Stimulated activated CD4-positive, alpha-beta T cell treated with anti-CD3 and anti-CD28 coated beads, Interleukin-4, amount 100 ng/mL, for 1 hour (primary cell): Measurements from ENCODE around the gene KRT23.

Source experiments
- DNase-seq: peaks from one replicate; pipeline ENCODE4 v3.0.0-alpha.2; 2020

Gene KRT23

DNA sequence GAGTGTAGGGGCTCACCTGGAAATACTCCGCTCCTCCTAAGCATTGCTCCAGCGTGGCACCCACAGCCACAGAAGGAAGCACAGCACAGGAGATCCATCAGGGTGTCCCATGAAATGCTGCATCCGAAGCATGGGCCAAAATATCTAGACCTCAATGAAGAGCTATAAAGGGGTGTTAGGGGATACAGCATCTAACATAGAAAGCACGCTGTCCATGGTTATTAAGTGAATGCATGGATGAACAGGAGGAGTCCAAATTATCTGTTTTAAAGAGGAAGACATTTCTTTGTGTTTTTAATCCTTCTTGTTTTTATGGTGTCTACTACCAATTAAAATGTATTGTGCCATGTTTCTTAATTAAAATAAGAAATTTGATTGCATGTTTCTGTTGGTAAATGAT is 30.8 kb downstream of the KRT23 start:
- no peak for DNase-seq

DNA sequence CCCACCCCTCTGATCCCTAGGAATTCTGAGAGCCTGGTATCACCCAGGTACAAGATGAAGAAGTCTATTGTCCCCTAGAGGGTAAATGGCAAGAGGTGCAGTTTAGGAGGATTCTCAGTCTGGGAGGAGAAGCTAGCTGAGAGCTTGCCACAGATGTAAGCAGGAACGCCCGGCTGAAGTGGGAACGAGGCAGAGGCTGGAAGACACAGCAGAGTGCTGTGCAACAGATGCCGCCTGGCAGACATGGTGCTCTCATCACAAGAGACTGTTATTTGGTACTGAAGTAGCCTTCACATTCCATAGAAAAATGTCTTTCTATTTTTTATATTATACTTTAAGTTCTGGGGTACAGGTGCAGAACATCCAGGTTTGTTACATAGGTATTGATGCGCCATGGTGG is 32.1 kb downstream of the KRT23 start:
- DNase-seq = no peak

DNA sequence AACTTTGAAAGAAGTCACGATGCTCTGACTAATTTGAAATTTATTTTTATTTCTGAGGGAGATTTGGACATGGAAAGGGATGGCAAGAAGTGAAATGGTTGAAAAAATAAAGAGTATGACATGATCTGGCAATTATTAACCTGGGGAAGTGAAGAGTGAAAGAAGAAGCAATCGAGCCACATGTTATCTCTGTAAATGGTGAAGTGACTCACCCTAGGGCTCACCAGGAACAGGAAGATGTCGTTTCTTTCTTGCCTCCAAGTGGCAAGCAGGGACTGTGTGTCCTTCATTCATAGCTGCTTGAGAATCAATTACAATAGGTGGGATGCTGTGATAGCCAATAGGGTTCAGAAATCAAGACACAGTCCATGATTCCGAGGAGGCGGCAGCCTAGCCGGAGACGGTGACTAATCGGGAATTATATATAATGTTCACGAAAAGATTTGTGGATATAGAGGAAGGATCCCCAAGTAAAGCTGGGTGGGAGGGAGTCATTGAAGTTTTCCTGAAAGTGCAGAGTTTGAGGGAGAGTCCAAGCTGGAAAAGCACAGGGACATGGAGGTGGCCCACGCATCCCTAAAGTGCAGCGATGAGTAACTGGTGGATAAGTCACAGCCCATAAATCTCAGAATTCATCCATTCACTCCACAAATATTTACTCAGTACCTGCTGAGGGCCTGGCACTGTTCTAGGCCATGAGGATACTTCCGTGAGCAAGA is 34.2 kb downstream of the KRT23 start:
- DNase-seq = no peak

DNA sequence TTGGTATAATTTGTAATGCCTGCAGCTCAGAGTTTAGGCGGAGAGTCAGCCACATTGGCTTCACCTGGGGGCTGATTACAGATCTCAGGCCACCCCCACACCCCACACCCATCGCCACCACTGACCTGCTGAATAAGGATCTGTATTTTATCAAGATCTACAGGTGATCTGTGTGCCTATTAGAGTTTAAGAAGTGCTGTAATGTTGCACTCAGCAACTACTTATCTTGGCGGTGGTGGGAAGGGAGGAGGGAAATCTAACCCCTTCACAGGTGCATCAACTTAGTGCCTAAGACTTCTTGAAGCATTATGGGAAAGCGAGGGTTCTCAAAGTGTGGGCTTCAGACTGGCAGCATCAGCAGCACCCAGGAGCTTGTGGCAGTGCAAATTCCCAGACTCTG is 34.9 kb downstream of the KRT23 start:
- no peak for DNase-seq

DNA sequence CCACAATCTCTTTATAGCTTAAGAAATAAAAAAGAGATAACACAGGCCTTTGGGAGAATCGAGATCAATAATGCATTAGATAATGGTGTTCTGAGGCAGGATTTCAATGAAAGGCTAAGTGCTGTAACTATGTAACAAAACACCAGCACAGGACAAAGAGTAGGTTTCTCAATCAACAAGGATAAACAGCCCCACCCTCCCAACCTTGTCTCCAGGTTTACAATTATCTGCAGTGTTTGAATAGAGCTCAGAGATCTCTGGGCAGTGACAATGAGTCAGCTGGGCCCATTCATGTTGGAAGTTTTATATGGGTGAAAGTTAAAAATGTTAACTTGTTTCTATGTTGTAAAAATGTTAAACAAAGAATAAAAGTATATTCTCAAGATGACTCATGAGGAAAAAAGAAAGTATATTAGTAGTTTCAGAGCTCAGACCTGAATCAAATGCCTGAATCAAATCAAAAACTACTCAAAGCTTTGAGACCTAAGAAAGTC is 35.4 kb downstream of the KRT23 start:
- DNase-seq = no peak

DNA sequence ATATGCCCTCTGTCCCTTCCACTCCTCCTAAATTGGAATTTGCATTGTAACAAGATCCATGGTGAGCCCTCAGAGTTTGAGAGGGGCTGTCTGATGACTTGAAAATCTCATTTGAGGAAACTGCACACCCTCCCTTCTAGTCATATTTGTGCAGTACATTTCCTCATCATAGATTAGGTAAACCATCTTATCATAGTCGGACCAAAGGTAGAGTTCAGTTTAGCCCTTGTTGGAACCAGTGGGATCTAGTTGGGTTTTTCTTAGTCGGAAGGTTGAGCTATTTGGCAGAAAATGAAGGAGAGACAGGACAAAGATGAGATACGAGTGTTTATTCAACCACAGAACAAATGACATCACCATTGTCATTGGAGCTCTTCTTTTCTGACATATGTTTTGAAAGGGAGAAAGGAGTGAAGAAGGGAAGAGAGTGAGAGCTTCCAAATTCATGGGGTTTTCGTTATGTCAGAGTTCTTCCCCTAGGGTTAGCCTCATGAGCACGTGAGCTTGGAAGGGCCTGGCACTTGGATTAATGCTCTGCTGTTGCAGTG is 36.6 kb downstream of the KRT23 start:
- no peak for DNase-seq

DNA sequence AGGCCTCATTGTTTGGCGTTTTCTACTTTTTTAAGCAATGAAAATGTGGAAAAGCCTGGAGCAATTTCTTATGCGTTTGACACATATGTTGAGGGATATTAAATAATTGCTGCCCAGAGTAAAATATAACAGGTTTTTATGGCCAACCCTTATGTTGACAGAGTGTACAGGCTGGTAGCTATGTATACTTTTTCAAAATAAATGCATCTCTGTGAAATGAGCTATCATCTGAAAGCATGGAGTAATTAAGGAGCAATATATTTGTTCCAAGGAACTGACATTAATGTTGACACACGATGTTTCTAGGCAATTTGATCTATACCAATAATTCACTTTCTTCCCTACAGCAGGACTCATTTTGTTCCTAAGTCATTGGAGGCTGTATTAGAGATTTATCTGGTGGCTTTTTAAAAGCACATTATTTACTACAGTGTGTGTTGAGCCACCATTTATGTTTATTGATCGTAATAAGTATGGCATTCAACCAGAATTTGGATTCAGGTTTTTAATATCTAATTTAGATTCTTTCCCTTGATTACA is 40.5 kb downstream of the KRT23 start:
- DNase-seq = no peak

DNA sequence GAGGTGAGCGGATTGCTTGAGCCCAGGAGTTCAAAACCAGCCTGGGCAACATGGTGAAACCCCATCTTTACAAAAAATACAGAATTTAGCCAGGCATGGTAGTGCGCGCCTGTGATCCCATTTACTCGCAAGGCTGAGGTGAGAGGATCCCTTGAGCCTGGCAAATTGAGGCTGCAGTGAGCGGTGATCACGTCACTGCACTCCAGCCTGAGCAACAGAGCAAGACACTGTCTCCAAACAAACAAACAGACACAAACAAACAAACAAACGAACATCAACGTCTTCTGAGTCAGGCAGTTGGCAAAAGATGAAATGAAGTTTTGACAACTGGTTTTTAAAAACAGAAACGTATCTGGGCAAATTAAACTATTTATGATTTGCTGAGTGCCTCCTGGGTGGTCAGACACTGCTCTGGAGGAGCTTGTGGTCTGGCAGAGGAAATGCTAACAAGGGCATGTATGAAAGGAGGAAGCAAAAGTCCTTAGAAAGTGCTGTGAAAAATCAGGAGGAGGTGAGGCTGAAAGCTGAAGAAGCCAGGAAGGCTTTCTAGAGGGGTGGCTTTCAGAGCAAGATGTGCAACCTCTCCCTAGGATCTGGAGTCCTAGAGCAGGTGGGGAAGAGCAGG is 42.2 kb downstream of the KRT23 start:
- no peak for DNase-seq

DNA sequence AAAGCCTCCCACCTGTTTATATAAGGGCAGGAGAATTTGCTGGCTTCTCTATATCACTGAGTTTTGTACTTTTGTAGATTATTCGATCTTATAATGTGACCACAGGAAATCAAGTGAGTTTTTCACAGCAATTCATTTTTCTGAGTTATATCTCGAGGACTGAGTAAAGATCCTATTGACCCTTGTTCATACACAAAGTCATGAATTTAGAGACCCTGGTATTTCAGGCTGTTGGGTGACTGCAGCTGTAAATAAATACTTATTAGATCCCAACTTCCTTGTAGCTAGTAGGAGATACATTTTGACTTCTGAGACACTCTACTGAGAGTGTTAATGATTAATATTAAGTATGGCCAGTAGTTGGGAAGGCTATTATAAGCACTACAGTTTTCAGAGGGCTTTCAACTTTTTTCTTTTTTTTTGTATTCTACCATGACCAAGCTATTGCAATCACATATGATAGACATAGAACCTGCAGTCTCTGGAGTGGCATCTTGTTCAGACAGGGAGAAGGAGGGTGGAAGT is 49.2 kb downstream of the KRT23 start:
- DNase-seq = no peak

DNA sequence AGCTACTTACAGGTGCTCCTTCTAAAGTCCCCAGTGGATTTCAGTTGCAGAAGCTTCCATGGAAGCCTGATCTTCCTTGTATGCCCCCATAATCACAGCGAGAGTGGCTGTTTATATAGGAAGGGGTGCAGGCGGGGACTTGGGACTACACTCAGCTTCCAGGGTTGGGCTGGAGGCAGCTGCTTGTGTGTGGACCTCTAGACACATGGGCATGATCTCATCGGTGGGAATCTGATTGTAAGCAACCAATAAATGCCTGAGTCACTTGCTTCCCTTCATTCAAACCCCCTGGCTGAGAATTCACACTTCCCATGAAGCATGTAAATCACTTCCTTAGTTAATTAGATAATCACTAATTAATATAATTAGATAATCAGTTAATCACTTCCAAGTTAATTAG is 51.4 kb downstream of the KRT23 start:
- DNase-seq = no peak

DNA sequence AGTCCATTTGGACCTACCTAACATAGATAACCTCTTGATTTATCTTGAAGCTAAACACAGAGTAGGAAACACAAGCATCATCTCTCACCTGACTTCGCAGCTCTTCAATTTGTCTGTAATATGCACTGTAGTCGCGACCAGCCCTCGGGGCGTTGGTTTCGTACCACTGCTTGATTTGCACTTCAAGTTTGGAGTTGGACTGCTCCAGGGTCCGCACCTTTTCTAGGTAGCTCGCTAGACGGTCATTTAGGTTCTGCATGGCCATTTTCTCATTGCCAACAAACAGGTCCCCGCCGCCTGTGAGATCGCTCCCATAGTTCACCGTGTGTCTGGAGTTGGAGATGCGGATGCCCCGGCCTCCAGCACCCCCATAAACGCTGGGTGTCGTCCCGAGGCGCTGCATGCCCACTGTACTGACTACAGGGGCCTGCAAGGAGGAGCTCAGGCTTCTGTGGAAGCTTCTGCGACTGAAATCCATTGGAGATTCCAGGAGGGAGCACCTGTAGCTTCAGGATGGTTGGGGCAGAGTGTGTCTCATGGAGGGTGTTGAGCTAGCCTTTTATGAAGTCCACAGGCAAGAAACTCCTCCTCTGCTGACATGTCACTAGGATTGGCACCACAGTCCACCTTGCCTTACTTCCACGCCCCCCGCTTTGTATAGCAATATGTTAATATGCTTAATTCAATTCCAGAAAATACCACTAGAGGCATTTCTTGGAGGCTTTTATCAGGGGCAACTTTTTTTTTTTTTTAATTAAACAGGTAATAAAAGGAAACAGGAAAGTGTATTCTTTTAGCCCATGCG is 52.5 kb downstream of the KRT23 start, which contains the start of gene KRT20:
KRT20 (minus strand) TSS at position 535 of the 805 bp plus-strand sequence; CDS start at position 478, 57 bp downstream.
- DNase-seq = no peak

DNA sequence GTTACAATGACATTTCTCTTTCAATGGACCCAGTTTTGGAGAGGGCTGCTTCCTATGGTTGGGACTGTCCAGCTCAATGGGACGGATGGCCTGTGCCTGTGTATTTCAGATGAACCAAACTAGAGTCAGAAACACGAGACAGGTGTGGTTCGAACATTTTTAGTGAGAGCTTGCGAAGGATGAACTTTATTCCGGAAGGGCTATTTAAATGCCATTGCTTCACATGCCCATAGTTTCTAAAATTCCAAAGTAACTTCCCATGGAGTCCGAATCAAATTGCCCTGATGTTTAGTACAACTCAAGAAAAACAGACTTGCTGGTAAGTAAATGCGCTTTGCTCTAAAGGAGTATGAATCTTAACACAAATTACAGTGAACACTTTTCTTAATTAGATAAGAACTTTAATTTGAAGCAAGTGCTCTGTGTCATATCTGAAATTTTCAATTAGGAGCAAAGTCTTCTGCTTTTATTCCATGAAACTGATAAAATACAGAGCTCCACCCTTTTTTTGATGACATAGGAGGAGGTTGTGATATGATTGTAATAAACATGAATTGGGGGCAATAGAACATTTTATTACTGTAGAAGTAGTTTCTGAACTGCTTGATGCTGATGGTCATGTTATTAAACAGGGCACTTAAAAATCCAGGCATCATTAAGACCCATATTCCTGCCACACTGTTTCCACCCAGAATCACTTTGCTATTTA is 53.7 kb downstream of the KRT23 start:
- DNase-seq = no peak

DNA sequence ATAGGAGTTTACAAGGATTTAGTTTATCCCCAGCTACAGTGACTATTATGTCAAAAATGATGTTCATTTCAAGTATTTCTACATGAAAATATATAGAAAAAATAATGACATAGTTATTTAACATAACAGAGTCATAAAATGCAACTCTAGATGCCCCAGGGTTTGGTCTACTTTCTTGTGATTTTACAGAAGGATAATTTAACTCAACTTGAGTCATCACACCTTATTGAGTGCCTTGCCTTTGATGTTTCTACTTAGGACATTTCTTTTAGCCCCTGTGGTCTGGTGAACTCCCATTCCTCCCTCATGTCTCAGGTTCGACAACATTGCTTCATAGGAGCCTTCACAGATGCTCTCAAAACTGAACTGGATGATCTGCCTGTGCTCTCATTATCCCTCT is 54.4 kb downstream of the KRT23 start:
- DNase-seq = no peak

DNA sequence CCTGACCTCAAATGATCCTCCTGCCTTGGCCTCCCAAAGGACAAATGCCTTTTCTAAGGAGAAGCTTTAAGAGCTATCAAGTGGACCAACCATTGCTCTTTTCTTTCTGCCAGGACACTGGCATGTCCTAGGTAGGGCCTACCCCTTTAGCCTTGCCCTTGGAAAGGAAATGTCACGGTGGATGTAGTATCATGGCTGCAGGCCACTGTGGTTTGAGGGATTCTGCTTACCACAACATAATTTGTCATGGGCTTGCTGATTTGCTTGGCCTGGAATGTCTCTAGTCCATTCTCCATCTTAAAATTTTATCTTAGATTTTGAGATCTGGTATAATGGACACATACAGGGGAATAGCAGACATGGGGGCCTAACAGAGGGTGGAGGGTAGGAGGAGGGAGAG is 58.4 kb downstream of the KRT23 start:
- DNase-seq = no peak

DNA sequence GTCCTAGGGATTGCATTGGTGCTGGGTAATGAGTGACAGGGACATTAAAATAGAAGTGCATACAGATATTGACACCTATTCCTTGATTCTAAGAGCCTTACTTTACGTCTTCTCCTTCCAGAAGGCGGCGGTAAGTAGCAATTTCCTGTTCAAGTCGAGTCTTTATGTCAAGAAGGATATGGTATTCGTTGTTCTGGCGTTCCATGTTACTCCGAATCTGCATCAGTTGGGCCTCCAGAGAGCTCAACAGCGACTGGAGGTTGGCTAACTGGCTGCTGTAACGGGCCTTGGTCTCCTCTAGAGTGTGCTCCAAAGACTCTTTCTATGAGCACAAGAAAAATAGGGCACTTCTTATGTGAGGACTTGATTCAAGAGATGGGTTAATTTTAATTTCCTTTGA is 59.4 kb downstream of the KRT23 start:
- no peak for DNase-seq

DNA sequence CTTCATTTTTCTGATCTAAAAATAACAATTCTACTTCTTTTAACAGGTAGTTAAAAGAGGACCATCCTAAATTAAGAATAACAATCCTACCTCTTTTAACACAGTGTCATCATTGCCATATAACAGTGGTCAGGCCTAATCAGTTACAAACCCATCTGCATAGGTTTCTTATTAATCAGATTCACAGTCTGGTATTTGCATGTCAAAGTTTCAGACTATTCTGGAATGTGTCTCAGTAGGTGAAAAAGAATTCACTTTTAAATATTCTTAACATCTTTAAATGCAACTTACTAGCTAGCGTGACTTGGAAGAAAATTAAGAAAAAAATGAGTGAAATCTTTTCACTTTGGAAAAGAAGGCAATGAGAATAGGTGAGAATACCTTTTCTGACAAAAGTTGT is 63.6 kb downstream of the KRT23 start:
- no peak for DNase-seq

DNA sequence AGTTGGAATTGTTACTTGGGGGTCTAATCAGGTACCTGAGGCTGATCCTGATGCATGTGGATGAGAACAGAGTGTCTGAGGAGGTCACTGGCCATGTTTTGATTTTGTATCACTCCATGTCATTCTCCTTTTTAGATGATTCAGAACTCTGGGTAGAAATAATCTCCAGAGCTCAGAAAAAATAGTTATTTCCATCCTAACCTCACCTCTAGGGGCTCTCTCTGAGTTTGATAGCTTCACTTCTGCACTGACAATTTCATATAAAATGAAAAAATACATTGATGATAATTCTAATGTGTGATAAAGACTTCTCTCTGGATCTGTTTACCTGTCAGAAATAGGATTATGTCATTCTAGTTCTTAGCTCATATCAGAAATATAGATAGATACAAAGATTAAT is 64.2 kb downstream of the KRT23 start:
- no peak for DNase-seq
